HEK293T (cell line): ENCODE data around the gene SPSB3.

Experiments
- CTCF ChIA-PET: fragments of 350-600 bp; formaldehyde crosslinking; extraction: SDS; loops from one replicate; lab custom pipeline; 2021; ENCODE audit warnings: antibody characterized with exemption, inconsistent platforms; lab: Yijun Ruan, JAX
- POLR2A ChIA-PET: fragments of 350-600 bp; formaldehyde crosslinking; extraction: SDS; loops from one replicate; lab custom pipeline; 2020; ENCODE audit warnings: antibody characterized with exemption, inconsistent platforms; lab: Yijun Ruan, JAX
- DNase-seq: peaks from one replicate; pipeline ENCODE4 v3.0.0; 2012; ENCODE audit warnings: mixed read lengths; ENCODE audit errors: extremely low spot score
- ARNT ChIP-seq: fragments of 450-650 bp; IDR thresholded peaks from 2 replicates; pipeline ENCODE4 v1.6.1; 2017; ENCODE audit warnings: mild to moderate bottlenecking
- BHLHE40 ChIP-seq: fragments of 450-650 bp; IDR thresholded peaks from 2 replicates; pipeline ENCODE4 v1.6.1; 2016; ENCODE audit warnings: mild to moderate bottlenecking, moderate library complexity, borderline replicate concordance
- CTBP1 ChIP-seq: fragments of 450-650 bp; IDR thresholded peaks from 2 replicates; pipeline ENCODE4 v1.6.1; 2016; ENCODE audit warnings: borderline replicate concordance
- ELF4 ChIP-seq: fragments of 450-650 bp; IDR thresholded peaks from 2 replicates; pipeline ENCODE4 v1.6.1; 2017; ENCODE audit warnings: antibody characterized with exemption
- FOXA1 ChIP-seq: fragments of 450-650 bp; IDR thresholded peaks from 2 replicates; pipeline ENCODE4 v1.6.1; 2016; ENCODE audit warnings: mild to moderate bottlenecking
- FOXK2 ChIP-seq: fragments of 450-650 bp; IDR thresholded peaks from 2 replicates; pipeline ENCODE4 v1.6.1; 2016; ENCODE audit warnings: mild to moderate bottlenecking
- FOXM1 ChIP-seq: fragments of 450-650 bp; IDR thresholded peaks from 2 replicates; pipeline ENCODE4 v1.6.1; 2017; ENCODE audit warnings: mild to moderate bottlenecking, borderline replicate concordance
- HDGF ChIP-seq: fragments of 450-650 bp; IDR thresholded peaks from 2 replicates; pipeline ENCODE4 v1.6.1; 2017; ENCODE audit warnings: antibody characterized with exemption, borderline replicate concordance
- L3MBTL2 ChIP-seq: fragments of 450-650 bp; conservative IDR thresholded peaks from 2 replicates; pipeline ENCODE4 v1.6.1; 2016; ENCODE audit warnings: mild to moderate bottlenecking
- LEF1 ChIP-seq: fragments of 450-650 bp; IDR thresholded peaks from 2 replicates; pipeline ENCODE4 v1.6.1; 2017; ENCODE audit warnings: mild to moderate bottlenecking, borderline replicate concordance
- NFRKB ChIP-seq: fragments of 450-650 bp; IDR thresholded peaks from 2 replicates; pipeline ENCODE4 v1.6.1; 2016; ENCODE audit warnings: mild to moderate bottlenecking, moderate library complexity
- PKNOX1 ChIP-seq: fragments of 450-650 bp; IDR thresholded peaks from 2 replicates; pipeline ENCODE4 v1.6.1; 2016
- SP1 ChIP-seq: fragments of 450-650 bp; IDR thresholded peaks from 2 replicates; pipeline ENCODE4 v1.6.1; 2017
- SUZ12 ChIP-seq: fragments of 450-650 bp; IDR thresholded peaks from 2 replicates; pipeline ENCODE4 v1.6.1; 2016; ENCODE audit warnings: mild to moderate bottlenecking
- TARDBP ChIP-seq: fragments of 450-650 bp; IDR thresholded peaks from 2 replicates; pipeline ENCODE4 v1.6.1; 2016
- ZNF384 ChIP-seq: fragments of 450-650 bp; IDR thresholded peaks from 2 replicates; pipeline ENCODE4 v1.6.1; 2016

The SPSB3 gene

GRCh38 chr16:1821861-1822611 is 39.7 kb upstream of the SPSB3 start:
- no peak for TF ChIP-seq FOXM1
- DNase-seq = no peak
- CTCF ChIA-PET = no interaction called here
- POLR2A ChIA-PET = interaction anchor here (1.2 kb wide), 1 partner anchor 39 kb away, joined by 5 read pairs; the partner anchor contains the start of genes NUBP2 and SPSB3

GRCh38 chr16:1820946-1821290 is 38.5 kb upstream of the SPSB3 start:
- DNase-seq = no peak
- CTCF ChIA-PET = no interaction called here
- no peak for TF ChIP-seq BHLHE40
- TF ChIP-seq SP1 = no peak
- no peak for TF ChIP-seq ARNT
- no peak for TF ChIP-seq ELF4
- TF ChIP-seq FOXA1 = no peak
- TF ChIP-seq TARDBP = no peak
- no peak for TF ChIP-seq ZNF384
- no peak for TF ChIP-seq FOXK2
- TF ChIP-seq SUZ12 = no peak
- no peak for TF ChIP-seq HDGF
- no peak for TF ChIP-seq FOXM1
- TF ChIP-seq NFRKB = no peak
- TF ChIP-seq L3MBTL2 = no peak
- TF ChIP-seq CTBP1 = no peak
- no peak for TF ChIP-seq LEF1
- no peak for TF ChIP-seq PKNOX1
- POLR2A ChIA-PET = interaction anchor here (0.6 kb wide), 1 partner anchor 18 kb away, joined by 5 read pairs; no protein-coding TSS in a partner anchor

GRCh38 chr16:1820096-1820945 is 38.0 kb upstream of the SPSB3 start:
- no peak for DNase-seq
- ChIA-PET CTCF (no interaction called here), POLR2A (no interaction called here)
- TF ChIP-seq TARDBP = no peak
- TF ChIP-seq L3MBTL2 = no peak
- no peak for TF ChIP-seq CTBP1

- no peak for TF ChIP-seq SUZ12
- no peak for TF ChIP-seq HDGF
- TF ChIP-seq NFRKB = no peak
- no peak for TF ChIP-seq BHLHE40
- ChIA-PET CTCF (no interaction called here), POLR2A (no interaction called here)
- no peak for DNase-seq
Observed at GRCh38 chr16:1819611-1820010, 37.2 kb upstream of the SPSB3 start.

- POLR2A ChIA-PET = no interaction called here
- CTCF ChIA-PET = no interaction called here
- no peak for DNase-seq
- TF ChIP-seq ZNF384 = no peak
- TF ChIP-seq L3MBTL2 = no peak
- no peak for TF ChIP-seq HDGF
- TF ChIP-seq CTBP1 = no peak
Observed at GRCh38 chr16:1818873-1819525, 36.6 kb upstream of the SPSB3 start.

GRCh38 chr16:1818204-1818872 is 36.0 kb upstream of the SPSB3 start:
- POLR2A ChIA-PET = no interaction called here
- DNase-seq = no peak
- TF ChIP-seq ELF4 (no peak), BHLHE40 (no peak), CTBP1 (no peak), FOXM1 (no peak), LEF1 (no peak), TARDBP (no peak), ZNF384 (no peak), SP1 (no peak), FOXK2 (no peak), NFRKB (no peak), ARNT (no peak), SUZ12 (no peak), L3MBTL2 (no peak), HDGF (no peak)
- CTCF ChIA-PET = no interaction called here

- CTCF ChIA-PET = no interaction called here
- no peak for TF ChIP-seq FOXK2
- TF ChIP-seq TARDBP = no peak
- no peak for TF ChIP-seq BHLHE40
- TF ChIP-seq ZNF384 = no peak
- TF ChIP-seq NFRKB = no peak
- no peak for TF ChIP-seq HDGF
- no peak for TF ChIP-seq PKNOX1
- TF ChIP-seq FOXM1 = no peak
- TF ChIP-seq SUZ12 = no peak
- no peak for DNase-seq
- POLR2A ChIA-PET = interaction anchor here (0.8 kb wide), 1 partner anchor 9 kb away, joined by 3 read pairs; the partner anchor contains the start of genes FAHD1 and HAGH
Observed at GRCh38 chr16:1817716-1818115, 35.3 kb upstream of the SPSB3 start.
